CD14-positive monocyte (primary cell): ENCODE data around the gene MGLL. TPM values are rescaled to one million over a fixed set of nuclear protein-coding genes. Genes with fewer than 3 reads are reported as not detected.

ENCODE experiments used
- DNase-seq, 3 donors: peaks; one replicate each; pipeline ENCODE4 v3.0.0-alpha.2; 2011 to 2022
- H2AFZ ChIP-seq: 2 replicates; pipeline ENCODE4 v1.6.0; 2012; ENCODE audit warnings: mild to moderate bottlenecking, low read depth, low read length, inconsistent platforms; ENCODE audit not compliant: insufficient read depth, poor library complexity, severe bottlenecking
- H3K27ac ChIP-seq, 2 donors: 1 replicate in 1 of 2; 2 replicates in 1 of 2; pipeline ENCODE4 v1.5.1; 2012 to 2013; ENCODE audit warnings: low read length in 2 of 2, control low read depth in 1 of 2, inconsistent platforms in 1 of 2, low read depth in 1 of 2, mild to moderate bottlenecking in 1 of 2
- H3K27me3 ChIP-seq, 2 donors: one replicate each; pipeline versions ENCODE4 v1.6.0 to v1.6.1; 2011 to 2013; ENCODE audit warnings: low read length in 2 of 2; ENCODE audit not compliant: control insufficient read depth in 2 of 2, insufficient read depth in 2 of 2
- H3K36me3 ChIP-seq, 2 donors: replicated peaks in 1 of 2; 1 replicate in 1 of 2; 2 replicates in 1 of 2; pipeline versions ENCODE4 v1.5.1 to v1.6.1; 2012 to 2013; ENCODE audit warnings: low read length in 2 of 2, control low read depth in 1 of 2, inconsistent platforms in 1 of 2, mild to moderate bottlenecking in 1 of 2; ENCODE audit not compliant: insufficient read depth in 2 of 2, control insufficient read depth in 1 of 2
- H3K4me1 ChIP-seq, 2 donors: 1 replicate in 1 of 2; 2 replicates in 1 of 2; pipeline versions ENCODE4 v1.5.1 to v1.6.1; 2012 to 2013; ENCODE audit warnings: low read length in 2 of 2, control low read depth in 1 of 2, inconsistent platforms in 1 of 2, mild to moderate bottlenecking in 1 of 2, moderate library complexity in 1 of 2; ENCODE audit not compliant: insufficient read depth in 2 of 2, control insufficient read depth in 1 of 2
- H3K4me2 ChIP-seq: replicated peaks from 2 replicates; pipeline ENCODE3; 2012; ENCODE audit warnings: low read length, moderate library complexity, mild to moderate bottlenecking; ENCODE audit not compliant: poor library complexity, severe bottlenecking; ENCODE audit errors: extremely low read depth
- H3K4me3 ChIP-seq, 3 experiments: fragments of 200-600 bp in 1 of 3; sonication (generic) in 1 of 3; replicated peaks in 1 of 3; 1 replicate in 2 of 3; 2 replicates in 1 of 3; pipeline ENCODE4 v1.5.1; 2011 to 2013; ENCODE audit warnings: low read length in 3 of 3, mild to moderate bottlenecking in 3 of 3, control low read depth in 2 of 3, low read depth in 2 of 3, inconsistent platforms in 1 of 3, moderate library complexity in 1 of 3
- H3K79me2 ChIP-seq: 2 replicates; pipeline ENCODE4 v1.6.0; 2012; ENCODE audit warnings: mild to moderate bottlenecking, control low read depth, inconsistent platforms, low read length, moderate library complexity; ENCODE audit not compliant: insufficient read depth
- H3K9ac ChIP-seq: 2 replicates; pipeline ENCODE4 v1.6.0; 2017; ENCODE audit warnings: low read length, mild to moderate bottlenecking; ENCODE audit not compliant: insufficient read depth, poor library complexity, severe bottlenecking
- H3K9me3 ChIP-seq, 2 donors: replicated peaks in 1 of 2; 1 replicate in 1 of 2; 2 replicates in 1 of 2; pipeline versions ENCODE4 v1.5.1 to v1.6.1; 2012 to 2013; ENCODE audit warnings: low read length in 2 of 2, control low read depth in 1 of 2; ENCODE audit not compliant: control insufficient read depth in 1 of 2, insufficient read depth in 1 of 2
- H4K20me1 ChIP-seq: 2 replicates; pipeline ENCODE4 v1.6.0; 2012; ENCODE audit warnings: mild to moderate bottlenecking, low read length, control low read depth, moderate library complexity; ENCODE audit not compliant: insufficient read depth
- H3K27ac Mint-ChIP-seq, 7 donors: one replicate each; pipeline ENCODE4 v1.8.0; 2020; ENCODE audit warnings: mild to moderate bottlenecking in 7 of 7, mixed read lengths in 7 of 7, moderate library complexity in 6 of 7, inconsistent platforms in 2 of 7
- H3K27me3 Mint-ChIP-seq, 3 donors: one replicate each; pipeline ENCODE4 v1.8.0; 2021 to 2022; ENCODE audit warnings: low read depth in 3 of 3, mild to moderate bottlenecking in 3 of 3, mixed read lengths in 3 of 3, moderate library complexity in 3 of 3, inconsistent platforms in 1 of 3
- H3K36me3 Mint-ChIP-seq, 2 donors: one replicate each; pipeline ENCODE4 v1.8.0; 2020; ENCODE audit warnings: mixed read lengths in 2 of 2, inconsistent platforms in 1 of 2, mild to moderate bottlenecking in 1 of 2
- H3K4me1 Mint-ChIP-seq: one replicate; pipeline ENCODE4 v1.8.0; 2020; ENCODE audit warnings: mild to moderate bottlenecking, mixed read lengths
- H3K4me3 Mint-ChIP-seq, 2 donors: one replicate each; pipeline ENCODE4 v1.8.0; 2020; ENCODE audit warnings: mild to moderate bottlenecking in 2 of 2, mixed read lengths in 2 of 2, moderate library complexity in 1 of 2
- H3K9me3 Mint-ChIP-seq, 7 donors: one replicate each; pipeline ENCODE4 v1.8.0; 2020 to 2022; ENCODE audit warnings: mixed read lengths in 7 of 7, mild to moderate bottlenecking in 6 of 7, moderate library complexity in 6 of 7, inconsistent platforms in 2 of 7
- CTCF ChIP-seq: fragments of 200-600 bp; IDR thresholded peaks from one replicate; pipeline ENCODE4 v1.8.0; 2022; ENCODE audit warnings: antibody characterized with exemption, mild to moderate bottlenecking
- WGBS: methylation state at CpG from one replicate; pipeline ENCODE4 v1.1.5; 2013; ENCODE audit warnings: missing lambda C conversion rate; ENCODE audit not compliant: insufficient coverage; 5-methylcytosine and 5-hydroxymethylcytosine counted together
- intact Hi-C, 2 donors: fragments of 100-400 bp; cut with micrococcal nuclease; formaldehyde crosslinking; loops; one replicate each; pipeline versions ENCODE4 v1.15.0 to v1.15.1; 2023
- polyA plus RNA-seq, 3 donors: library from polyadenylated mRNA; depleted of rRNA in 1 of 3; unstranded in 2 of 3; stranded (reverse) in 1 of 3; fragments of 300-500 nt in 2 of 3; fragments of >200 nt in 1 of 3; fragmentation: Illumina TruSeq in 2 of 3; gene quantifications; 1 replicate in 2 of 3; 2 replicates in 1 of 3; pipeline ENCODE4 v1.2.3, GENCODE V29; 2012 to 2021

The MGLL gene
- polyA plus RNA-seq, 3 donors: 4.4 to 10.0 (median 6.4) TPM

DNA sequence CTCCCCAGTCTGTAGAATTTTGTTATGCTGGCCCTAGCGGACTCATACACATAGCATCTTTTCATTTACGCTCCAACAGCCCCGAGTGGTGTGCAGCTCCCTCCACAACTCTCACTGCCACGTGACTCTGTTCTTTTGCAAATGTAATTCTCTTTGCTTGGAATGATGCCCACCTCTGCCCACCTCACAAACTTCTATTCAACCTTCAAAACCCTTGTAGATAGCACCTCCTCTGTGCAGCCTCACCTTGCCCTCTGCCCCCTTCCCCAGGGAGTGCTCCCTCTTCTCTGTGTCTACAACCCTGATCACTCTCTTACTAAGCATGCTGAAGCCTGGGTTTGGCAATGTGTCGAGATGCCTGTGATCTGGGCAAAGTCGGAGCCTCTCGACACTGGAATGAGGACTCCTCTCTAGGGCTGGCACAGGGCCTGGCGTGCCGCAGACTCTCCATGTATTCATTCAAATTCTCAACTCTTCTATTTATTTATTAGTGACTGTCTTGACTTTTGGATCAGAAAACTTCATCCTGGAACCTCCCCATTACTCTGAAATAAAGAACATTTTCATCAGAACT is 73.5 kb downstream of the MGLL start:
- DNase-seq: no peak
- H3K9me3 Mint-ChIP-seq: peaks cover 0 to 1% (median 0%) of the 10 kb centered on the region in 7 donors
- H3K36me3 Mint-ChIP-seq: peaks cover 0 to 14% of the 10 kb centered on the region in 2 donors
- no peak for TF ChIP-seq CTCF
- Histone ChIP-seq H3K27ac (no peak overlapping the region), H2AFZ (no peak overlapping the region), H3K9ac (no peak overlapping the region), H3K4me1 (peaks cover 20 to 24% of the 10 kb centered on the region in 2 donors), H3K27me3 (no peaks in the 10 kb centered on the region), H4K20me1 (no peaks in the 10 kb centered on the region), H3K9me3 (no peaks in the 10 kb centered on the region), H3K36me3 (no peaks in the 10 kb centered on the region), H3K79me2 (no peaks in the 10 kb centered on the region), H3K4me2 (no peak overlapping the region), H3K4me3 (no peak overlapping the region)
- no peak overlapping the region for H3K4me3 Mint-ChIP-seq
- H3K27ac Mint-ChIP-seq: no peak overlapping the region
- peaks cover 3 to 6% (median 3%) of the 10 kb centered on the region in 3 donors for H3K27me3 Mint-ChIP-seq
- peaks cover 33% of the 10 kb centered on the region for H3K4me1 Mint-ChIP-seq
- 97% methylated on average over 4 of the region's 9 CpGs for WGBS
- intact Hi-C loops: no loop called here

DNA sequence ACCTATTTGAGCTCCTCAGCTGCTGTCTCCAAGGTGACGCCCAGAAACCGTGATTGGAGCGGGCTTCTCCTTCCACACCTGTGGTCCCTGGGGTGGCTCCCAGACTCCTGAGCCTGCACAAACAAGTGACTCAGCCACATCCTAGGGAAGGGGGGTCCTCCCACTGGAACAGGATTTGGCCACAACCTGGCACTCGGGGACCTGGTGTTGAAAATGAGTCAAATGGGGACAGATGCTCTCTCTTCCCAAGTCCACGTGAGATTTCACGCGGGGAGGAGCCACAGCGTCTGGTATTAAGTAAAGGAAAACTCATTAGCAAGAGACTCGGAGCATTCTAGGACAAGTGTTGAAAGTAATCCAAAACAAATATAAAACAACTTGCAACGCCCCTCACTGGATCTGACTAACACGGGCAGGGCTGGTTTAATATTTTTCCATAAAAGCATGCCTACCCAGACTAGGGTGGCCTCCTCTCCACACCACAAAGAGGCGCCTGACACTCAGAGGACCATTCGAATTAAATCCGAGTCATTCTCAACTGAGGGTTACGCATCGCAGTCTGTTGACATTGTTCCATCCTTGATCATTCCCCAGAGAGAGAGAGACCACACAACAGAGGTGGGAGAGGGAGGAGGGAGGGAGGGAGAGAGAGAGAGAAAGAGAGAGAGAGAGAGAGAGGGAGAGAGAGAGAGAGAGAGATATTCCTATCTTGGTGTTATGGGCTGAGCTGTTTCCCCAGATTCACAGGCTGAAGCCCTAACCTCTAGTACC is 74.4 kb downstream of the MGLL start:
- Histone ChIP-seq H3K36me3 (no peaks in the 10 kb centered on the region), H3K4me2 (no peak overlapping the region), H3K4me1 (peaks cover 11 to 15% of the 10 kb centered on the region in 2 donors), H4K20me1 (no peaks in the 10 kb centered on the region), H3K27ac (no peak overlapping the region), H3K4me3 (no peak overlapping the region), H3K27me3 (no peaks in the 10 kb centered on the region), H3K9ac (no peak overlapping the region), H3K9me3 (no peaks in the 10 kb centered on the region), H3K79me2 (no peaks in the 10 kb centered on the region), H2AFZ (no peak overlapping the region)
- Mint-ChIP-seq H3K4me1 (peaks cover 24% of the 10 kb centered on the region), H3K36me3 (peaks cover 0 to 14% of the 10 kb centered on the region in 2 donors), H3K27ac (peak overlapping the region in 1 of 7 donors; percentile 38), H3K9me3 (peaks cover 0 to 1% (median 0%) of the 10 kb centered on the region in 7 donors), H3K27me3 (peaks cover 3 to 5% (median 3%) of the 10 kb centered on the region in 3 donors), H3K4me3 (no peak overlapping the region)
- intact Hi-C loops: no loop called here
- no peak for TF ChIP-seq CTCF
- 81% methylated on average over 4 of the region's 16 CpGs for WGBS
- DNase-seq: no peak
